HEK293 (cell line): ENCODE data around the gene DBF4.
"Not testable (repeated sequence)": the region's sequence is repeated elsewhere in the genome, so short reads cannot be mapped to it uniquely, and the experiment has no call there.

ENCODE experiments used
- CTCF ChIA-PET: fragments of 350-600 bp; formaldehyde crosslinking; extraction: SDS; loops from one replicate; lab custom pipeline; 2021; ENCODE audit warnings: antibody characterized with exemption; lab: Yijun Ruan, JAX
- POLR2A ChIA-PET: fragments of 300-600 bp; formaldehyde crosslinking; extraction: SDS; loops from one replicate; lab custom pipeline; 2020; ENCODE audit warnings: antibody characterized with exemption, inconsistent platforms; lab: Yijun Ruan, JAX
- H3K27ac ChIP-seq: fragments of 200-500 bp; sonication (Bioruptor generic); 2 replicates; pipeline ENCODE4 v1.5.1; 2014; ENCODE audit warnings: low read depth, low read length, control low read depth, inconsistent platforms; ENCODE audit errors: extremely low read depth
- H3K36me3 ChIP-seq, 2 experiments: fragments of 200-500 bp in 1 of 2; sonication (Bioruptor generic) in 1 of 2; 1 replicate in 1 of 2; 2 replicates in 1 of 2; pipeline ENCODE4 v1.5.1; 2014 to 2017; ENCODE audit warnings: inconsistent platforms in 2 of 2, low read length in 2 of 2; ENCODE audit not compliant: control insufficient read depth in 2 of 2, insufficient read depth in 1 of 2
- H3K4me1 ChIP-seq: fragments of 200-500 bp; sonication (Bioruptor generic); 2 replicates; pipeline ENCODE4 v1.5.1; 2014; ENCODE audit warnings: mild to moderate bottlenecking, low read length, inconsistent platforms; ENCODE audit not compliant: control insufficient read depth, insufficient read depth
- H3K4me3 ChIP-seq: 2 replicates; pipeline ENCODE4 v1.5.1; 2011; ENCODE audit warnings: low read depth, mild to moderate bottlenecking, control low read depth, low read length, moderate library complexity
- H3K9me3 ChIP-seq: fragments of 200-500 bp; sonication (Bioruptor generic); 2 replicates; pipeline ENCODE4 v1.5.1; 2014; ENCODE audit warnings: low read depth, low read length, inconsistent platforms; ENCODE audit not compliant: control insufficient read depth, insufficient read depth
- HOXA7 ChIP-seq: sonication (generic); formaldehyde crosslinking; IDR thresholded peaks from 2 replicates; pipeline ENCODE4 v1.8.1; 2022; ENCODE audit warnings: missing genetic modification reagents, borderline replicate concordance
- HOXD13 ChIP-seq: sonication (generic); formaldehyde crosslinking; IDR thresholded peaks from 2 replicates; pipeline ENCODE4 v1.8.0; 2022; ENCODE audit warnings: missing genetic modification reagents, borderline replicate concordance
- MEIS1 ChIP-seq: sonication (generic); formaldehyde crosslinking; IDR thresholded peaks from 2 replicates; pipeline ENCODE4 v1.8.1; 2022; ENCODE audit warnings: missing genetic modification reagents, mild to moderate bottlenecking, borderline replicate concordance
- OSR2 ChIP-seq: fragments of 450-650 bp; formaldehyde crosslinking; IDR thresholded peaks from 2 replicates; pipeline ENCODE4 v1.5.1; 2016; ENCODE audit warnings: missing biosample characterization, missing genetic modification characterization
- SALL2 ChIP-seq: fragments of 450-650 bp; formaldehyde crosslinking; IDR thresholded peaks from 2 replicates; pipeline ENCODE4 v1.5.0; 2017; ENCODE audit warnings: missing biosample characterization, mild to moderate bottlenecking, missing genetic modification characterization, borderline replicate concordance
- SETDB1 ChIP-seq: IDR thresholded peaks from one replicate; pipeline ENCODE4 v1.6.1; 2017; ENCODE audit warnings: mild to moderate bottlenecking, low read length, moderate library complexity, mixed read lengths; ENCODE audit not compliant: insufficient read length
- SP3 ChIP-seq: fragments of 450-650 bp; formaldehyde crosslinking; IDR thresholded peaks from 2 replicates; pipeline ENCODE4 v1.5.1; 2016; ENCODE audit warnings: missing biosample characterization, missing genetic modification characterization
- YY1 ChIP-seq: fragments of 450-650 bp; formaldehyde crosslinking; IDR thresholded peaks from 2 replicates; pipeline ENCODE4 v1.5.1; 2018; ENCODE audit warnings: missing biosample characterization, missing genetic modification characterization
- ZFP37 ChIP-seq: fragments of 450-650 bp; formaldehyde crosslinking; IDR thresholded peaks from 2 replicates; pipeline ENCODE4 v1.5.1; 2016; ENCODE audit warnings: missing biosample characterization, missing genetic modification characterization
- ZIC2 ChIP-seq: fragments of 450-650 bp; formaldehyde crosslinking; IDR thresholded peaks from 2 replicates; pipeline ENCODE4 v1.5.1; 2016; ENCODE audit warnings: missing biosample characterization, missing genetic modification characterization
- ZNF112 ChIP-seq: fragments of 450-650 bp; formaldehyde crosslinking; IDR thresholded peaks from 2 replicates; pipeline ENCODE4 v1.5.0; 2017; ENCODE audit warnings: missing biosample characterization, missing genetic modification characterization
- ZNF292 ChIP-seq: fragments of 450-650 bp; formaldehyde crosslinking; IDR thresholded peaks from 2 replicates; pipeline ENCODE4 v1.5.1; 2016; ENCODE audit warnings: low read depth, missing biosample characterization, missing genetic modification characterization, borderline replicate concordance
- ZNF423 ChIP-seq: fragments of 450-650 bp; formaldehyde crosslinking; IDR thresholded peaks from 2 replicates; pipeline ENCODE4 v1.5.1; 2016; ENCODE audit warnings: missing biosample characterization, missing genetic modification characterization
- ZNF426 ChIP-seq: fragments of 450-650 bp; formaldehyde crosslinking; IDR thresholded peaks from 2 replicates; pipeline ENCODE4 v1.5.1; 2017; ENCODE audit warnings: missing biosample characterization, missing genetic modification characterization, mild to moderate bottlenecking, inconsistent platforms, moderate library complexity
- ZNF544 ChIP-seq: fragments of 450-650 bp; formaldehyde crosslinking; IDR thresholded peaks from 2 replicates; pipeline ENCODE4 v1.5.0; 2017; ENCODE audit warnings: missing biosample characterization, missing genetic modification characterization
- ZNF549 ChIP-seq: fragments of 450-650 bp; IDR thresholded peaks from 2 replicates; pipeline ENCODE4 v1.5.1; 2018; ENCODE audit warnings: missing biosample characterization, missing genetic modification characterization, mild to moderate bottlenecking, inconsistent platforms, moderate library complexity
- ZNF585B ChIP-seq: fragments of 450-650 bp; formaldehyde crosslinking; IDR thresholded peaks from 2 replicates; pipeline ENCODE4 v1.5.1; 2016; ENCODE audit warnings: missing biosample characterization, missing genetic modification characterization
- ZNF701 ChIP-seq: fragments of 450-650 bp; formaldehyde crosslinking; IDR thresholded peaks from 2 replicates; pipeline ENCODE4 v1.5.1; 2016; ENCODE audit warnings: missing biosample characterization, missing genetic modification characterization
- ZSCAN16 ChIP-seq: fragments of 450-650 bp; formaldehyde crosslinking; IDR thresholded peaks from 2 replicates; pipeline ENCODE4 v1.5.1; 2016; ENCODE audit warnings: missing biosample characterization, missing genetic modification characterization
- TF ChIP-seq, protein P1 (sequence below): fragments of 450-650 bp; formaldehyde crosslinking; IDR thresholded peaks from 2 replicates; pipeline ENCODE4 v1.5.1; 2016; ENCODE audit warnings: missing biosample characterization, missing genetic modification characterization

DBF4 gene

DNA sequence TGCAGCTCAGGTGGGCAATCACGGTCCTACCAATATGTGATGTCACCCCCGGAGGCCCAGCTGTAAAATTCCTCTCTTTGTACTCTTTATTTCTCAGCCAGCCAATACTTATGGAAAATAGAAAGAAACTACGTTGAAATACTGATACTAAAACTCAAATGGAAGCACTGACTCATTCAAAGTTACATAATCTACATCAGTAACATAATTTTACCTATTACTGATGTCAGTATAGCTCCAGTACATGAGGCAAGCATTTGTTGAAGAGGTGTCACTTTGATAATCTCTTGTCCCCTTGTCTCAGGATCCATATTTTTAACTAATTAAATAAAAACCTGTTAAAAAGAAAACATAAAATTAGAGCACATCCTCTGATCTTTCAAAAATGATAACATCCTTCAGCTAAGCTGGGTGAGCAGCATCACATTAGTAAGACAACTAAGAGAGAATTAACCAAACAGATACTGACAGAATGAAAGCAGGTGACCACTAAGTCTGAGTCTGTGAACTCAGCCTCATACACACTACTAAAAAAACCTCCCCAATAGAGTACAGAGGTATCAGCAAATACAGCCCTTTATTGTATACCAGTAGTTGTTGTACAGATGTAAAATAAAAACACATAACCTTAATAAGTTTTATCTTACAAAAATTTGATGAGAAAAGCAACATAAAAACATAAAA lies 17.7 kb upstream of the DBF4 start:
- TF ChIP-seq ZNF585B (tag by site-specific recombination) (no peak), ZFP37 (tag by site-specific recombination) (no peak), ZIC2 (tag by site-specific recombination) (no peak), ZNF426 (no peak), SP3 (no peak), OSR2 (tag by site-specific recombination) (no peak), MEIS1 (CRISPR knock-in tag) (no peak), ZNF112 (tag by site-specific recombination) (no peak), ZSCAN16 (no peak), ZNF292 (tag by site-specific recombination) (no peak), ZNF701 (tag by site-specific recombination) (no peak), HOXA7 (no peak), ZNF423 (tag by site-specific recombination) (no peak), HOXD13 (CRISPR knock-in tag) (no peak), SALL2 (no peak), ZNF549 (tag by site-specific recombination) (no peak), YY1 (tag by site-specific recombination) (no peak)
- TF ChIP-seq, protein P1, sequence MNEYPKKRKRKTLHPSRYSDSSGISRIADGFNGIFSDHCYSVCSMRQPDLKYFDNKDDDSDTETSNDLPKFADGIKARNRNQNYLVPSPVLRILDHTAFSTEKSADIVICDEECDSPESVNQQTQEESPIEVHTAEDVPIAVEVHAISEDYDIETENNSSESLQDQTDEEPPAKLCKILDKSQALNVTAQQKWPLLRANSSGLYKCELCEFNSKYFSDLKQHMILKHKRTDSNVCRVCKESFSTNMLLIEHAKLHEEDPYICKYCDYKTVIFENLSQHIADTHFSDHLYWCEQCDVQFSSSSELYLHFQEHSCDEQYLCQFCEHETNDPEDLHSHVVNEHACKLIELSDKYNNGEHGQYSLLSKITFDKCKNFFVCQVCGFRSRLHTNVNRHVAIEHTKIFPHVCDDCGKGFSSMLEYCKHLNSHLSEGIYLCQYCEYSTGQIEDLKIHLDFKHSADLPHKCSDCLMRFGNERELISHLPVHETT (tag by site-specific recombination), result no peak

GRCh38 chr7:87866089-87866488 lies 10.2 kb upstream of the DBF4 start:
- H3K27ac ChIP-seq, result no peak overlapping the region
- no peaks in the 10 kb centered on the region for H3K9me3 ChIP-seq
- H3K36me3 ChIP-seq, result peaks cover 0 to 9% of the 10 kb centered on the region in 2 experiments; a peak in 1 of 3 replicates
- no peak overlapping the region for H3K4me3 ChIP-seq
- no peaks in the 10 kb centered on the region for H3K4me1 ChIP-seq
- POLR2A ChIA-PET, result no interaction called here
- TF ChIP-seq SETDB1 (peak; percentile 72), ZNF544 (tag by site-specific recombination) (no peak)
- TF ChIP-seq, all 188 proteins: peak for 1
- CTCF ChIA-PET, result no interaction called here

More for the DNA sequence above, 17.7 kb upstream of the DBF4 start:
- Histone ChIP-seq H3K9me3 (no peaks in the 10 kb centered on the region), H3K27ac (no peak overlapping the region), H3K4me1 (no peaks in the 10 kb centered on the region), H3K36me3 (peaks cover 19 to 24% of the 10 kb centered on the region in 2 experiments), H3K4me3 (no peak overlapping the region)
- CTCF ChIA-PET, result no interaction called here
- POLR2A ChIA-PET, result no interaction called here

DNA sequence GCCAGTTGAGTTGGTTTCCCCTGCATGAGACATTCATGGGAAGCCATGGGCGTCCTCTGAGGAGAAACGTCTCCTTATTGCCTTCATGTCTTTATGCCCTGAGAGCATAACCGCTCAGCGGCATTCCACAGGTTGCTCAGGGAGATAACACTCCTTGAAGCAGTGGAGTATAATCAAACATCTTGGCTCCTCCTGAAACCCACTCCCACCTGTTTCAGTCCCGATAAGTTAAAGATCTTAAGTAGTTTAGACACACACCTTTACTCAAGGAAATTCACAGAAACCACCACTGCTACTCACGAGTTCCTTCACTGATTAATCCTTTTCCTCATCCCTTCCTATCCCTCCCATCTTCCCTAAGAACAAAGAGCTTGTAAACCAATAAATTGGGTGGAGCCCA lies 9.8 kb upstream of the DBF4 start:
- CTCF ChIA-PET, H3K4me1 ChIP-seq, H3K9me3 ChIP-seq, H3K4me3 ChIP-seq, H3K27ac ChIP-seq, POLR2A ChIA-PET: not testable (repeated sequence)
- H3K36me3 ChIP-seq, result peaks cover 0 to 12% of the 10 kb centered on the region in 2 experiments; a peak in 1 of 3 replicates
